K562 (cell line): ENCODE results near the gene LTBP4. TPM values are rescaled to one million over a fixed set of nuclear protein-coding genes. Genes with fewer than 3 reads are reported as not detected.

Source experiments
- ATAC-seq: fragments of 200-7000 bp; cut with Tn5 transposase; 3 replicates; pipeline ENCODE4 v1.9.1; 2020; ENCODE audit warnings: moderate library complexity
- BruUV-seq: library from RNA; stranded (reverse); fragments of 400-500 nt; replicated peaks from 2 replicates; lab custom pipeline; 2021; lab: Mats Ljungman, UMichigan
- CTCF ChIA-PET: fragments of 300-600 bp; formaldehyde crosslinking; extraction: SDS; loops from one replicate; lab custom pipeline; 2021; ENCODE audit warnings: low intra/inter-chr PET ratio; lab: Yijun Ruan, JAX
- POLR2A ChIA-PET: fragments of 300-600, 350-650 bp; sonication (Branson Sonifier 250); formaldehyde crosslinking; extraction: SDS; loops from one replicate; lab custom pipeline; 2021; ENCODE audit warnings: antibody characterized with exemption, inconsistent platforms; lab: Yijun Ruan, JAX
- DNase-seq, 4 experiments: peaks; one replicate each; pipeline versions ENCODE4 v3.0.0 to v3.0.0-alpha.2; 2011 to 2018; ENCODE audit warnings: low spot score in 3 of 4, mixed read lengths in 3 of 4; ENCODE audit errors: extremely low read depth in 1 of 4
- FAIRE-seq: peaks from 2 replicates; lab custom pipeline; 2011; peaks lifted over from hg19 to GRCh38; lab: Jason Lieb, UNC
- H2AFZ ChIP-seq: 2 replicates; pipeline ENCODE4 v1.6.0; 2011; ENCODE audit warnings: low read depth, low read length, control low read depth, inconsistent platforms
- H3K27ac ChIP-seq: fragments of 200-600 bp; 3 replicates; pipeline ENCODE4 v1.8.0; 2011; ENCODE audit warnings: low read depth, mild to moderate bottlenecking, control low read depth, inconsistent platforms, low read length, moderate library complexity, mixed read lengths; ENCODE audit errors: extremely low read depth
- H3K27me3 ChIP-seq, 2 experiments: fragments of 300-600 bp in 1 of 2; 2 replicates in 1 of 2; 3 replicates in 1 of 2; pipeline versions ENCODE4 v1.6.0 to v1.8.0; 2011; ENCODE audit warnings: inconsistent platforms in 2 of 2, low read length in 2 of 2, mild to moderate bottlenecking in 1 of 2, mixed read lengths in 1 of 2, moderate library complexity in 1 of 2; ENCODE audit not compliant: control insufficient read depth in 2 of 2, insufficient read depth in 2 of 2
- H3K36me3 ChIP-seq: fragments of 300-600 bp; 3 replicates; pipeline ENCODE4 v1.8.0; 2011; ENCODE audit warnings: mild to moderate bottlenecking, low read length, inconsistent platforms; ENCODE audit not compliant: control insufficient read depth, insufficient read depth
- H3K4me1 ChIP-seq, 2 experiments: fragments of 200-600 bp in 1 of 2; replicated peaks in 1 of 2; 2 replicates in 1 of 2; 3 replicates in 1 of 2; pipeline versions ENCODE4 v1.5.1 to v1.8.0; 2011; ENCODE audit warnings: inconsistent platforms in 2 of 2, low read length in 2 of 2, mild to moderate bottlenecking in 1 of 2, mixed read lengths in 1 of 2, moderate library complexity in 1 of 2; ENCODE audit not compliant: control insufficient read depth in 2 of 2, insufficient read depth in 2 of 2
- H3K4me2 ChIP-seq: 2 replicates; pipeline ENCODE4 v1.6.1; 2011; ENCODE audit warnings: low read length, control low read depth, inconsistent platforms, mixed read lengths; ENCODE audit not compliant: insufficient read depth
- H3K4me3 ChIP-seq: fragments of 200-600 bp; sonication (generic), shearing (Covaris generic); 2 replicates; pipeline ENCODE4 v1.5.1; 2016; ENCODE audit warnings: control low read depth, inconsistent platforms
- H3K79me2 ChIP-seq: fragments of 200-600 bp; 3 replicates; pipeline ENCODE4 v1.8.0; 2011; ENCODE audit warnings: low read length, inconsistent platforms; ENCODE audit not compliant: control insufficient read depth, insufficient read depth
- H3K9ac ChIP-seq, 2 experiments: 2 replicates each; pipeline versions ENCODE4 v1.6.0 to v1.6.1; 2011; ENCODE audit warnings: low read depth in 2 of 2, low read length in 2 of 2, control low read depth in 1 of 2, inconsistent platforms in 1 of 2, mild to moderate bottlenecking in 1 of 2, mixed read lengths in 1 of 2; ENCODE audit not compliant: insufficient read depth in 1 of 2
- H3K9me1 ChIP-seq: one replicate; pipeline ENCODE4 v1.6.0; 2011; ENCODE audit warnings: inconsistent platforms, mild to moderate bottlenecking, low read length, moderate library complexity; ENCODE audit not compliant: control insufficient read depth, insufficient read depth
- H3K9me3 ChIP-seq: replicated peaks from 2 replicates; pipeline ENCODE4 v1.5.1; 2011; ENCODE audit warnings: low read depth, low read length, inconsistent platforms; ENCODE audit not compliant: control insufficient read depth, insufficient read depth
- H4K20me1 ChIP-seq: replicated peaks from 2 replicates; pipeline ENCODE4 v1.6.1; 2011; ENCODE audit warnings: low read length, inconsistent platforms, mixed read lengths; ENCODE audit not compliant: control insufficient read depth, insufficient read depth
- ARNT ChIP-seq, 2 experiments: fragments of 450-650 bp; IDR thresholded peaks; 2 replicates each; pipeline ENCODE4 v1.6.1; 2016; ENCODE audit warnings: mild to moderate bottlenecking in 1 of 2
- CBX2 ChIP-seq: fragments of 200-600 bp; sonication (generic); IDR thresholded peaks from one replicate; pipeline ENCODE4 v1.6.1; 2012; ENCODE audit warnings: mild to moderate bottlenecking, low read length, inconsistent platforms; ENCODE audit not compliant: insufficient read depth, poor library complexity, severe bottlenecking
- DIDO1 ChIP-seq: fragments of 450-650 bp; IDR thresholded peaks from 2 replicates; pipeline ENCODE4 v1.6.1; 2016; ENCODE audit warnings: low read depth, missing biosample characterization, missing genetic modification characterization
- FOXJ3 ChIP-seq: sonication (generic); formaldehyde crosslinking; IDR thresholded peaks from 2 replicates; pipeline ENCODE4 v1.4.0; 2020; ENCODE audit warnings: mild to moderate bottlenecking, missing genetic modification reagents
- LEF1 ChIP-seq: fragments of 450-650 bp; IDR thresholded peaks from 2 replicates; pipeline ENCODE4 v1.6.1; 2016; ENCODE audit warnings: mild to moderate bottlenecking
- NFIC ChIP-seq: fragments of 450-650 bp; IDR thresholded peaks from 2 replicates; pipeline ENCODE4 v1.6.1; 2017; ENCODE audit warnings: mild to moderate bottlenecking, inconsistent platforms
- NR4A1 ChIP-seq, 2 experiments: fragments of 250-450 bp in 1 of 2; fragments of 450-650 bp in 1 of 2; sonication (Bioruptor Pico) in 1 of 2; IDR thresholded peaks; 2 replicates each; pipeline versions ENCODE4 v1.4.0 to v1.6.1; 2016 to 2020; ENCODE audit warnings: mild to moderate bottlenecking in 2 of 2, missing compliant biosample characterization in 1 of 2, missing genetic modification characterization in 1 of 2, moderate library complexity in 1 of 2
- PYGO2 ChIP-seq: fragments of 450-650 bp; IDR thresholded peaks from 2 replicates; pipeline ENCODE4 v1.6.1; 2016; ENCODE audit warnings: mild to moderate bottlenecking, missing genetic modification characterization, moderate library complexity, missing compliant biosample characterization
- SUPT5H ChIP-seq: fragments of 450-650 bp; IDR thresholded peaks from 2 replicates; pipeline ENCODE4 v1.6.1; 2016
- TAF7 ChIP-seq: fragments of 450-650 bp; IDR thresholded peaks from 2 replicates; pipeline ENCODE4 v1.6.1; 2016; ENCODE audit warnings: missing genetic modification characterization, missing compliant biosample characterization
- ZZZ3 ChIP-seq: fragments of 450-650 bp; IDR thresholded peaks from 2 replicates; pipeline ENCODE4 v1.6.1; 2016; ENCODE audit warnings: antibody characterized with exemption, mild to moderate bottlenecking, moderate library complexity
- WGBS: fragments of 100-300 bp; shearing (Covaris generic); methylation state at CpG from one replicate; pipeline ENCODE4 v1.1.6; 2016; ENCODE audit warnings: low coverage, mixed read lengths; ENCODE audit not compliant: insufficient coverage; ENCODE audit errors: missing lambda C conversion rate; 5-methylcytosine and 5-hydroxymethylcytosine counted together
- in situ Hi-C: fragments of 300-500 bp; cut with MboI; formaldehyde crosslinking; loops from 4 replicates; pipeline ENCODE4 v1.15.0; 2018; ENCODE audit warnings: inconsistent platforms, mixed read lengths
- intact Hi-C: fragments of 100-400 bp; cut with micrococcal nuclease; formaldehyde crosslinking; loops from 2 replicates; pipeline ENCODE4 v1.14.2; 2022
- polyA plus RNA-seq, 8 experiments: library from polyadenylated mRNA; depleted of rRNA in 4 of 8; stranded (reverse) in 5 of 8; unstranded in 3 of 8; fragments of >200 nt; fragmentation: Nextera tagmentation in 2 of 8; fragmentation: Illumina TruSeq in 1 of 8; extraction: Ambion mirVana in 2 of 8; extraction: Trizol in 1 of 8; gene quantifications; 2 replicates each; pipeline versions ENCODE4 v1.2.1 to v1.2.3, GENCODE V29; 2011 to 2014; ENCODE audit warnings: inconsistent platforms in 1 of 8, missing spikeins in 1 of 8
- total RNA-seq, 7 experiments: library from RNA; depleted of rRNA in 6 of 7; stranded (reverse); fragments of >200 nt in 6 of 7; fragmentation: Illumina TruSeq in 2 of 7; extraction: Trizol in 2 of 7; gene quantifications; 2 replicates each; pipeline versions ENCODE4 v1.2.1 to v1.2.3, GENCODE V29; 2011 to 2021; ENCODE audit warnings: low replicate concordance in 1 of 7
- TF ChIP-seq, protein P1 (sequence below): fragments of 250-450 bp; sonication (Bioruptor Pico); IDR thresholded peaks from 2 replicates; pipeline ENCODE4 v1.8.0; 2021; ENCODE audit warnings: moderate library complexity, mild to moderate bottlenecking, inconsistent platforms
- TF ChIP-seq, protein P2 (sequence below): fragments of 250-450 bp; sonication (Bioruptor Pico); IDR thresholded peaks from 2 replicates; pipeline ENCODE4 v1.4.0; 2020; ENCODE audit warnings: mild to moderate bottlenecking
- TF ChIP-seq, protein P3 (sequence below): sonication (generic); formaldehyde crosslinking; IDR thresholded peaks from 2 replicates; pipeline ENCODE4 v1.8.0; 2023; ENCODE audit warnings: mild to moderate bottlenecking, missing genetic modification reagents
- TF ChIP-seq, protein P4 (sequence below), 2 experiments: fragments of 450-650 bp in 1 of 2; sonication (generic) in 1 of 2; formaldehyde crosslinking; conservative IDR thresholded peaks; 2 replicates each; pipeline versions ENCODE4 v1.4.0 to v1.8.1; 2020 to 2022; ENCODE audit warnings: mild to moderate bottlenecking in 1 of 2, missing genetic modification reagents in 1 of 2

Gene LTBP4
- total and polyA plus RNA-seq, 9 of the 15 experiments (the other 6 are each of a cell fraction or from before 2014, with no cell fraction given) = 0.35 to 160 (median 31.6) TPM

DNA sequence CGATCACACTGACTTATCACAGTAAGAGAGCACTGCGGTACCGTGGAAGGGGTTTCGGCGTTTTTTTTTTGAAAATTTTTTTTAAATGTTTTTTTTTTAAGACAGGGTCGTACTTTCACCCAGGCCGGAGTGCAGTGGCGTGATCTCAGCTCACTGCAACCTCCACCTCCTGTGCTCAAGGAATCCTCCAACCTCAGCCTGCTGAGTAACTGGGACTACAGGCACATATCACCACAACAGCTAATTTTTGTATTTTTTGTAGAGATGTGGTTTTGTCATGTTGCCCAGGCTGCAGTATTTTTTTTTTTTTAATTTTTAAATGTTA, 19.0 kb downstream of the LTBP4 start:
- no peak for DNase-seq
- no TSS peak for BruUV-seq
- in situ Hi-C loops = no loop called here
- Histone ChIP-seq H3K9me3 (no peaks in the 10 kb centered on the region), H2AFZ (no peak overlapping the region), H3K4me1 (peaks cover 29 to 41% of the 10 kb centered on the region in 2 experiments), H3K4me3 (no peak overlapping the region), H3K4me2 (no peak overlapping the region), H3K79me2 (no peaks in the 10 kb centered on the region), H3K36me3 (peaks cover 70% of the 10 kb centered on the region; the same call in 2 of the 3 replicates), H3K9me1 (no peaks in the 10 kb centered on the region), H4K20me1 (no peaks in the 10 kb centered on the region), H3K27ac (no peak overlapping the region), H3K27me3 (no peaks in the 10 kb centered on the region), H3K9ac (no peak overlapping the region)
- FAIRE-seq = no peak
- ChIA-PET POLR2A (no interaction called here), CTCF (no interaction called here)
- intact Hi-C loops = no loop called here
- WGBS = 92% methylated on average over 8 of the region's 8 CpGs
- ATAC-seq = no peak
- TF ChIP-seq NFIC (no peak), SUPT5H (no peak), NR4A1 (CRISPR knock-in tag; IDR thresholded peaks at IDR 0.05) (no peak), NR4A1 (tag; IDR thresholded peaks at IDR 0.05) (no peak), PYGO2 (tag) (no peak), TAF7 (tag) (no peak), LEF1 (no peak), DIDO1 (tag) (no peak), ARNT (IDR thresholded peaks at IDR 0.05) (no peak), FOXJ3 (CRISPR knock-in tag) (no peak), ZZZ3 (no peak), CBX2 (no peak)
- TF ChIP-seq, protein P1, sequence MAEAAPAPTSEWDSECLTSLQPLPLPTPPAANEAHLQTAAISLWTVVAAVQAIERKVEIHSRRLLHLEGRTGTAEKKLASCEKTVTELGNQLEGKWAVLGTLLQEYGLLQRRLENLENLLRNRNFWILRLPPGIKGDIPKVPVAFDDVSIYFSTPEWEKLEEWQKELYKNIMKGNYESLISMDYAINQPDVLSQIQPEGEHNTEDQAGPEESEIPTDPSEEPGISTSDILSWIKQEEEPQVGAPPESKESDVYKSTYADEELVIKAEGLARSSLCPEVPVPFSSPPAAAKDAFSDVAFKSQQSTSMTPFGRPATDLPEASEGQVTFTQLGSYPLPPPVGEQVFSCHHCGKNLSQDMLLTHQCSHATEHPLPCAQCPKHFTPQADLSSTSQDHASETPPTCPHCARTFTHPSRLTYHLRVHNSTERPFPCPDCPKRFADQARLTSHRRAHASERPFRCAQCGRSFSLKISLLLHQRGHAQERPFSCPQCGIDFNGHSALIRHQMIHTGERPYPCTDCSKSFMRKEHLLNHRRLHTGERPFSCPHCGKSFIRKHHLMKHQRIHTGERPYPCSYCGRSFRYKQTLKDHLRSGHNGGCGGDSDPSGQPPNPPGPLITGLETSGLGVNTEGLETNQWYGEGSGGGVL (CRISPR knock-in tag) = no peak
- TF ChIP-seq, protein P2, sequence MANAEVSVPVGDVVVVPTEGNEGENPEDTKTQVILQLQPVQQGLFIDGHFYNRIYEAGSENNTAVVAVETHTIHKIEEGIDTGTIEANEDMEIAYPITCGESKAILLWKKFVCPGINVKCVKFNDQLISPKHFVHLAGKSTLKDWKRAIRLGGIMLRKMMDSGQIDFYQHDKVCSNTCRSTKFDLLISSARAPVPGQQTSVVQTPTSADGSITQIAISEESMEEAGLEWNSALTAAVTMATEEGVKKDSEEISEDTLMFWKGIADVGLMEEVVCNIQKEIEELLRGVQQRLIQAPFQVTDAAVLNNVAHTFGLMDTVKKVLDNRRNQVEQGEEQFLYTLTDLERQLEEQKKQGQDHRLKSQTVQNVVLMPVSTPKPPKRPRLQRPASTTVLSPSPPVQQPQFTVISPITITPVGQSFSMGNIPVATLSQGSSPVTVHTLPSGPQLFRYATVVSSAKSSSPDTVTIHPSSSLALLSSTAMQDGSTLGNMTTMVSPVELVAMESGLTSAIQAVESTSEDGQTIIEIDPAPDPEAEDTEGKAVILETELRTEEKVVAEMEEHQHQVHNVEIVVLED = no peak
- TF ChIP-seq, protein P3, sequence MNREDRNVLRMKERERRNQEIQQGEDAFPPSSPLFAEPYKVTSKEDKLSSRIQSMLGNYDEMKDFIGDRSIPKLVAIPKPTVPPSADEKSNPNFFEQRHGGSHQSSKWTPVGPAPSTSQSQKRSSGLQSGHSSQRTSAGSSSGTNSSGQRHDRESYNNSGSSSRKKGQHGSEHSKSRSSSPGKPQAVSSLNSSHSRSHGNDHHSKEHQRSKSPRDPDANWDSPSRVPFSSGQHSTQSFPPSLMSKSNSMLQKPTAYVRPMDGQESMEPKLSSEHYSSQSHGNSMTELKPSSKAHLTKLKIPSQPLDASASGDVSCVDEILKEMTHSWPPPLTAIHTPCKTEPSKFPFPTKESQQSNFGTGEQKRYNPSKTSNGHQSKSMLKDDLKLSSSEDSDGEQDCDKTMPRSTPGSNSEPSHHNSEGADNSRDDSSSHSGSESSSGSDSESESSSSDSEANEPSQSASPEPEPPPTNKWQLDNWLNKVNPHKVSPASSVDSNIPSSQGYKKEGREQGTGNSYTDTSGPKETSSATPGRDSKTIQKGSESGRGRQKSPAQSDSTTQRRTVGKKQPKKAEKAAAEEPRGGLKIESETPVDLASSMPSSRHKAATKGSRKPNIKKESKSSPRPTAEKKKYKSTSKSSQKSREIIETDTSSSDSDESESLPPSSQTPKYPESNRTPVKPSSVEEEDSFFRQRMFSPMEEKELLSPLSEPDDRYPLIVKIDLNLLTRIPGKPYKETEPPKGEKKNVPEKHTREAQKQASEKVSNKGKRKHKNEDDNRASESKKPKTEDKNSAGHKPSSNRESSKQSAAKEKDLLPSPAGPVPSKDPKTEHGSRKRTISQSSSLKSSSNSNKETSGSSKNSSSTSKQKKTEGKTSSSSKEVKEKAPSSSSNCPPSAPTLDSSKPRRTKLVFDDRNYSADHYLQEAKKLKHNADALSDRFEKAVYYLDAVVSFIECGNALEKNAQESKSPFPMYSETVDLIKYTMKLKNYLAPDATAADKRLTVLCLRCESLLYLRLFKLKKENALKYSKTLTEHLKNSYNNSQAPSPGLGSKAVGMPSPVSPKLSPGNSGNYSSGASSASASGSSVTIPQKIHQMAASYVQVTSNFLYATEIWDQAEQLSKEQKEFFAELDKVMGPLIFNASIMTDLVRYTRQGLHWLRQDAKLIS (CRISPR knock-in tag) = no peak
- TF ChIP-seq, protein P4, sequence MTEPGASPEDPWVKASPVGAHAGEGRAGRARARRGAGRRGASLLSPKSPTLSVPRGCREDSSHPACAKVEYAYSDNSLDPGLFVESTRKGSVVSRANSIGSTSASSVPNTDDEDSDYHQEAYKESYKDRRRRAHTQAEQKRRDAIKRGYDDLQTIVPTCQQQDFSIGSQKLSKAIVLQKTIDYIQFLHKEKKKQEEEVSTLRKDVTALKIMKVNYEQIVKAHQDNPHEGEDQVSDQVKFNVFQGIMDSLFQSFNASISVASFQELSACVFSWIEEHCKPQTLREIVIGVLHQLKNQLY (CRISPR knock-in tag; conservative IDR thresholded peaks at IDR 0.05) = no peak
